Ascending aorta (tissue), 2 donors: ENCODE measurements around the gene TSPAN17. TPM values are rescaled to one million over a fixed set of nuclear protein-coding genes. Genes with fewer than 3 reads are reported as not detected.
A peak's percentile ranks its signal among the peaks of the same experiment; 100 is the strongest.

Experiments used
- DNase-seq, 2 donors: peaks; one replicate each; pipeline ENCODE4 v3.0.0-alpha.2; 2019; ENCODE audit warnings: low spot score in 2 of 2
- H3K27ac ChIP-seq, 2 donors: fragments of 200-600 bp; sonication (generic); one replicate each; pipeline ENCODE4 v1.5.1; 2016 to 2017; ENCODE audit warnings: mild to moderate bottlenecking in 1 of 2
- H3K27me3 ChIP-seq: fragments of 200-600 bp; sonication (generic); one replicate; pipeline ENCODE4 v1.5.1; 2017
- H3K36me3 ChIP-seq, 2 donors: fragments of 200-600 bp; sonication (generic); one replicate each; pipeline ENCODE4 v1.5.1; 2016
- H3K4me1 ChIP-seq, 2 donors: fragments of 200-600 bp; sonication (generic); one replicate each; pipeline ENCODE4 v1.5.1; 2016 to 2017; ENCODE audit warnings: mild to moderate bottlenecking in 1 of 2
- H3K4me3 ChIP-seq, 2 donors: fragments of 200-600 bp; sonication (generic); one replicate each; pipeline ENCODE4 v1.5.1; 2016 to 2017; ENCODE audit warnings: mild to moderate bottlenecking in 1 of 2
- H3K9me3 ChIP-seq, 2 donors: fragments of 200-600 bp; sonication (generic); one replicate each; pipeline ENCODE4 v1.5.1; 2016
- CTCF ChIP-seq, 3 experiments: fragments of 200-600 bp in 2 of 3; fragments of 450-650 bp in 1 of 3; sonication (generic) in 2 of 3; IDR thresholded peaks; one replicate each; pipeline ENCODE4 v1.5.1; 2016 to 2019; ENCODE audit warnings: antibody characterized with exemption in 3 of 3, mild to moderate bottlenecking in 1 of 3, moderate library complexity in 1 of 3
- intact Hi-C: fragments of 100-400 bp; cut with DNase I; formaldehyde crosslinking; loops from one replicate; pipeline ENCODE4 v1.15.1; 2023
- total RNA-seq: library from RNA; depleted of rRNA; stranded (reverse); fragments of >200 nt; gene quantifications from one replicate; pipeline ENCODE4 v1.1.0, GENCODE V29; 2016

The TSPAN17 gene
- total RNA-seq, 1 donor from 2014 or later = 32.7 TPM

- H3K4me3 ChIP-seq = no peak overlapping the region
- no peak for DNase-seq
- no peak for TF ChIP-seq CTCF (IDR thresholded peaks at IDR 0.05)
- H3K27me3 ChIP-seq = no peaks in the 10 kb centered on the region
- H3K27ac ChIP-seq = no peak overlapping the region
- H3K36me3 ChIP-seq = peaks cover 21 to 43% of the 10 kb centered on the region in 2 donors
- intact Hi-C loops = loop anchor here (10.0 kb wide), 1 partner anchor 461 kb away; no protein-coding TSS in a partner anchor
- no peaks in the 10 kb centered on the region for H3K4me1 ChIP-seq
- no peaks in the 10 kb centered on the region for H3K9me3 ChIP-seq
These were observed 6.4 kb downstream of the TSPAN17 start for GRCh38 chr5:176653401-176654385.

GRCh38 chr5:176654856-176655255 lies 7.6 kb downstream of the TSPAN17 start:
- Histone ChIP-seq H3K9me3 (no peaks in the 10 kb centered on the region), H3K27me3 (no peaks in the 10 kb centered on the region), H3K4me3 (no peak overlapping the region), H3K4me1 (no peaks in the 10 kb centered on the region), H3K36me3 (peaks cover 21 to 43% of the 10 kb centered on the region in 2 donors), H3K27ac (no peak overlapping the region)
- no peak for DNase-seq
- TF ChIP-seq CTCF (IDR thresholded peaks at IDR 0.05) = no peak
- intact Hi-C loops = loop anchor here (10.0 kb wide), 1 partner anchor 460 kb away; no protein-coding TSS in a partner anchor

- Histone ChIP-seq H3K4me1 (no peaks in the 10 kb centered on the region), H3K27me3 (no peaks in the 10 kb centered on the region), H3K4me3 (no peak overlapping the region), H3K27ac (no peak overlapping the region), H3K9me3 (no peaks in the 10 kb centered on the region), H3K36me3 (peaks cover 21 to 43% of the 10 kb centered on the region in 2 donors)
- intact Hi-C loops = loop anchor here (10.0 kb wide), 1 partner anchor 458 kb away; no protein-coding TSS in a partner anchor
- DNase-seq = no peak
- no peak for TF ChIP-seq CTCF (IDR thresholded peaks at IDR 0.05)
These were observed 9.2 kb downstream of the TSPAN17 start for GRCh38 chr5:176656467-176656990.

GRCh38 chr5:176658007-176658599 lies 10.8 kb downstream of the TSPAN17 start:
- H3K27ac ChIP-seq = no peak overlapping the region
- intact Hi-C loops = loop anchor here (10.0 kb wide), 1 partner anchor 457 kb away; no protein-coding TSS in a partner anchor
- peak in 1 of 2 donors; percentile 86 for DNase-seq

More at GRCh38 chr5:176658007-176658599, 10.8 kb downstream of the TSPAN17 start:
- peak; percentile 47 to 89 (median 75) for TF ChIP-seq CTCF (IDR thresholded peaks at IDR 0.05)
- Histone ChIP-seq H3K27me3 (no peaks in the 10 kb centered on the region), H3K4me1 (no peaks in the 10 kb centered on the region), H3K36me3 (peaks cover 18 to 39% of the 10 kb centered on the region in 2 donors), H3K9me3 (no peaks in the 10 kb centered on the region), H3K4me3 (no peak overlapping the region)
